A549 treated with RU486 at 1 μM for 4 hours (cell line): ENCODE measurements around the gene SPINK2. TPM values are rescaled to one million over a fixed set of nuclear protein-coding genes. Genes with fewer than 3 reads are reported as not detected.

Experiments
- total RNA-seq: library from RNA; stranded (reverse); fragments of 200-300 nt; extraction: Qiagen RNA extraction; gene quantifications from 5 replicates; pipeline ENCODE4 v1.2.3, GENCODE V29; 2022; ENCODE audit warnings: low read depth

Gene SPINK2
- not detected in 5 replicates for total RNA-seq

DNA sequence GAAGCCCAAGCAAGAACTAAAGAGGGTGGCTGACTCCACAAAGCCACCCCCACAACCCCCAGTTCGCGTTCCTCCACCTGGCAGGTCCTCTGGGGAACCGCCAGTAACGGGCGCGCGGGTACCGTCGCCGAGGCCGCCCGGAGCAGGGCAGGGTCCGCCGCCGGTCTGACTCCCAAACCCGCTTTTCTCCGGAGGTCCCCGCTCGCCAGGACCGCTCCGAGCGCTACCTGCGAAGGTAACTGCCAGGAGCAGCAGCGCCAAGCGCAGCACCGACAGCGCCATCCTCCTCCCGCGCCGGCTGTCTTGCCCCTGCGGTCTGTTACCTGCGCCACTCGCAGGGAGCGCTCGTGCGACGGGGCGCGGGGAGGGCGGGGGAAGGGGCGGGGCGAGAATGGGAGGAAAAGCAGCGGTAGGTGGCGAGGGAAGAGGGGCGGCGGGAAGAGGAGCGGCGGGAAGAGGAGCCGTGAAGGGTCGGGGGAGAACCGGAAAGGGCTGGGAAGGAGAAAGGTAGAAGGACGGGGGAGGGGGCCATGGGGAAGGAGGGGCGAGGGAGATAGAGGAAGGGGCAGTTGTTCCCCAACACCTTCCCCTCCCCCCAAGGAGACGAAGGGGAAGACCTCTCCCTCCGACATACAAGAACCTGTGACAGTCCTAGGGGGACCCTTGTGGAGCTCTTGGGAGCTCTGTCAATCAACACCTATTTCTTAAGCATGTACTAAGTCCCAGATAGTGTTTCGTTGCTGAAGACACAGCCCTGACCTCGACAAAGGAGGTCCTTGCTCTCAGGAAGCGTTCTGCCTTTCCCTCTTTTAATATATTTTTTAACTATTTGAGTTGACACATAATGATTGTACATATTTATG lies at the start of gene SPINK2:
Gene SPINK2, minus strand, starts transcription at position 321 of the 863 bp plus-strand sequence. Its CDS starts 39 bp downstream, at position 282.

Other genes with a start within 250 kb of the SPINK2 start
- gene HOPX, start 140.4 kb downstream of the SPINK2 start, total RNA-seq = not detected in 5 replicates
- gene REST, start 86.2 kb upstream of the SPINK2 start, total RNA-seq = 5.3 to 8.9 TPM (median 8.3 TPM) in 5 replicates
- gene NOA1, start 155.9 kb upstream of the SPINK2 start, total RNA-seq = 15.0 to 17.6 TPM (median 16.6 TPM) in 5 replicates
- 55.7 to 80.6 TPM (median 65.9 TPM) in 5 replicates for gene POLR2B, start 157.2 kb upstream of the SPINK2 start, total RNA-seq